OCI-LY3 (cell line): ENCODE results near the gene ZNF25.
"Not testable (repeated sequence)": the region's sequence is repeated elsewhere in the genome, so short reads cannot be mapped to it uniquely, and the experiment has no call there.

Source experiments
- EZH2phosphoT487 ChIP-seq: fragments of 200-600 bp; shearing (Covaris generic); IDR thresholded peaks from 2 replicates; pipeline ENCODE4 v1.6.1; 2018; ENCODE audit warnings: antibody characterized with exemption, mixed run types, low read depth
- TF ChIP-seq, protein P1 (sequence below): fragments of 200-600, 300-600 bp; sonication (generic); IDR thresholded peaks from 2 replicates; pipeline ENCODE4 v1.5.1; 2014; ENCODE audit warnings: antibody characterized with exemption, low read length, low read depth

DNA sequence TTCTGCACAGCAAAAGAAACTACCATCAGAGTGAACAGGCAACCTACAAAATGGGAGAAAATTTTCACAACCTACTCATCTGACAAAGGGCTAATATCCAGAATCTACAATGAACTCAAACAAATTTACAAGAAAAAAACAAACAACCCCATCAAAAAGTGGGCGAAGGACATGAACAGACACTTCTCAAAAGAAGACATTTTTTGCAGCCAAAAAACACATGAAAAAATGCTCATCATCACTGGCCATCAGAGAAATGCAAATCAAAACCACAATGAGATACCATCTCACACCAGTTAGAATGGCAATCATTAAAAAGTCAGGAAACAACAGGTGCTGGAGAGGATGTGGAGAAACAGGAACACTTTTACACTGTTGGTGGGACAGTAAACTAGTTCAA lies 24.0 kb upstream of the ZNF25 start:
- TF ChIP-seq, protein P1, sequence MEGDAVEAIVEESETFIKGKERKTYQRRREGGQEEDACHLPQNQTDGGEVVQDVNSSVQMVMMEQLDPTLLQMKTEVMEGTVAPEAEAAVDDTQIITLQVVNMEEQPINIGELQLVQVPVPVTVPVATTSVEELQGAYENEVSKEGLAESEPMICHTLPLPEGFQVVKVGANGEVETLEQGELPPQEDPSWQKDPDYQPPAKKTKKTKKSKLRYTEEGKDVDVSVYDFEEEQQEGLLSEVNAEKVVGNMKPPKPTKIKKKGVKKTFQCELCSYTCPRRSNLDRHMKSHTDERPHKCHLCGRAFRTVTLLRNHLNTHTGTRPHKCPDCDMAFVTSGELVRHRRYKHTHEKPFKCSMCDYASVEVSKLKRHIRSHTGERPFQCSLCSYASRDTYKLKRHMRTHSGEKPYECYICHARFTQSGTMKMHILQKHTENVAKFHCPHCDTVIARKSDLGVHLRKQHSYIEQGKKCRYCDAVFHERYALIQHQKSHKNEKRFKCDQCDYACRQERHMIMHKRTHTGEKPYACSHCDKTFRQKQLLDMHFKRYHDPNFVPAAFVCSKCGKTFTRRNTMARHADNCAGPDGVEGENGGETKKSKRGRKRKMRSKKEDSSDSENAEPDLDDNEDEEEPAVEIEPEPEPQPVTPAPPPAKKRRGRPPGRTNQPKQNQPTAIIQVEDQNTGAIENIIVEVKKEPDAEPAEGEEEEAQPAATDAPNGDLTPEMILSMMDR: not testable (repeated sequence)
- TF ChIP-seq EZH2phosphoT487: not testable (repeated sequence)
